SK-N-SH (cell line): Measurements from ENCODE around the gene LYSMD4. TPM values are rescaled to one million over a fixed set of nuclear protein-coding genes. Genes with fewer than 3 reads are reported as not detected.

Experiments
- CTCF ChIA-PET: fragments of 300-600, 350-600 bp; formaldehyde crosslinking; extraction: SDS; loops from one replicate; lab custom pipeline; 2021; lab: Yijun Ruan, JAX
- POLR2A ChIA-PET: fragments of 350-600 bp; sonication (Branson Sonifier 250); formaldehyde crosslinking; extraction: SDS; loops from one replicate; lab custom pipeline; 2020; ENCODE audit warnings: antibody characterized with exemption, inconsistent platforms; lab: Yijun Ruan, JAX
- DNase-seq: peaks from one replicate; pipeline ENCODE4 v3.0.0; 2012
- H2AFZ ChIP-seq: fragments of 200-600 bp; sonication (generic); 2 replicates; pipeline ENCODE4 v1.8.1; 2016; ENCODE audit warnings: antibody characterized with exemption, mild to moderate bottlenecking, low read depth
- H3F3A ChIP-seq: fragments of 200-600 bp; sonication (generic); replicated peaks from 2 replicates; pipeline ENCODE3; 2016; ENCODE audit warnings: antibody characterized with exemption, mild to moderate bottlenecking; ENCODE audit not compliant: insufficient read depth
- H3K27ac ChIP-seq, 2 experiments: fragments of 200-500 bp in 1 of 2; fragments of 200-600 bp in 1 of 2; sonication (Bioruptor generic) in 1 of 2; sonication (generic), shearing (Covaris generic) in 1 of 2; 2 replicates each; pipeline versions ENCODE4 v1.5.1 to v1.6.1; 2014 to 2016; ENCODE audit warnings: low read depth in 2 of 2, inconsistent platforms in 1 of 2, low read length in 1 of 2, mild to moderate bottlenecking in 1 of 2, mixed read lengths in 1 of 2
- H3K27me3 ChIP-seq: fragments of 200-600 bp; sonication (generic), shearing (Covaris generic); 2 replicates; pipeline ENCODE4 v1.6.1; 2016; ENCODE audit warnings: mixed run types; ENCODE audit not compliant: insufficient read depth
- H3K36me3 ChIP-seq, 2 experiments: fragments of 200-500 bp in 1 of 2; fragments of 200-600 bp in 1 of 2; sonication (Bioruptor generic) in 1 of 2; sonication (generic) in 1 of 2; replicated peaks in 1 of 2; 2 replicates each; pipeline versions ENCODE3 to v1.5.1; 2014 to 2016; ENCODE audit warnings: low read length in 1 of 2, mild to moderate bottlenecking in 1 of 2; ENCODE audit not compliant: insufficient read depth in 2 of 2, control insufficient read depth in 1 of 2
- H3K4me1 ChIP-seq, 2 experiments: fragments of 200-500 bp in 1 of 2; fragments of 200-600 bp in 1 of 2; sonication (Bioruptor generic) in 1 of 2; sonication (generic), shearing (Covaris generic) in 1 of 2; 2 replicates each; pipeline versions ENCODE4 v1.5.1 to v1.6.1; 2014 to 2016; ENCODE audit warnings: low read depth in 1 of 2, low read length in 1 of 2, mixed run types in 1 of 2; ENCODE audit not compliant: insufficient read depth in 2 of 2, control insufficient read depth in 1 of 2
- H3K4me2 ChIP-seq: fragments of 200-600 bp; sonication (generic), shearing (Covaris generic); 2 replicates; pipeline ENCODE4 v1.6.1; 2017; ENCODE audit warnings: mixed run types
- H3K4me3 ChIP-seq, 2 experiments: fragments of 200-500 bp in 1 of 2; fragments of 200-600 bp in 1 of 2; sonication (Bioruptor generic) in 1 of 2; sonication (generic), shearing (Covaris generic) in 1 of 2; 2 replicates each; pipeline versions ENCODE4 v1.5.1 to v1.8.1; 2014 to 2016; ENCODE audit warnings: low read depth in 2 of 2, inconsistent platforms in 1 of 2, low read length in 1 of 2, mild to moderate bottlenecking in 1 of 2, mixed read lengths in 1 of 2, moderate library complexity in 1 of 2
- H3K79me2 ChIP-seq: fragments of 200-600 bp; sonication (generic); 2 replicates; pipeline ENCODE4 v1.8.1; 2017; ENCODE audit warnings: mild to moderate bottlenecking; ENCODE audit not compliant: insufficient read depth
- H3K9ac ChIP-seq: fragments of 200-600 bp; sonication (generic); 2 replicates; pipeline ENCODE4 v1.6.1; 2017; ENCODE audit warnings: mixed run types
- H3K9me2 ChIP-seq: fragments of 200-600 bp; sonication (generic); 2 replicates; pipeline ENCODE4 v1.6.1; 2017; ENCODE audit warnings: mixed run types
- H3K9me3 ChIP-seq: fragments of 200-600 bp; sonication (generic); 2 replicates; pipeline ENCODE4 v1.6.1; 2017; ENCODE audit warnings: mixed run types, mild to moderate bottlenecking, moderate library complexity
- H4K20me1 ChIP-seq: fragments of 200-600 bp; sonication (generic); 2 replicates; pipeline ENCODE4 v1.6.1; 2017; ENCODE audit warnings: mild to moderate bottlenecking, mixed run types; ENCODE audit not compliant: insufficient read depth
- EZH2phosphoT487 ChIP-seq: fragments of 200-600 bp; sonication (generic); IDR thresholded peaks from 2 replicates; pipeline ENCODE4 v1.6.1; 2017; ENCODE audit warnings: low read depth, mixed run types, mild to moderate bottlenecking, antibody characterized with exemption, moderate library complexity, borderline replicate concordance
- FOSL2 ChIP-seq: IDR thresholded peaks from 2 replicates; pipeline ENCODE4 v1.4.0; 2012; ENCODE audit warnings: low read depth, mild to moderate bottlenecking, moderate library complexity, borderline replicate concordance
- FOXJ3 ChIP-seq: sonication (generic); formaldehyde crosslinking; IDR thresholded peaks from 2 replicates; pipeline ENCODE4 v1.5.1; 2020; ENCODE audit warnings: mild to moderate bottlenecking, missing genetic modification reagents
- FOXM1 ChIP-seq: IDR thresholded peaks from 2 replicates; pipeline ENCODE4 v1.4.0; 2012; ENCODE audit warnings: low read depth, mild to moderate bottlenecking
- GABPA ChIP-seq: IDR thresholded peaks from 2 replicates; pipeline ENCODE4 v1.4.0; 2012; ENCODE audit warnings: low read depth, mild to moderate bottlenecking
- JUND ChIP-seq: IDR thresholded peaks from 2 replicates; pipeline ENCODE4 v1.4.0; 2012
- MXI1 ChIP-seq: IDR thresholded peaks from 2 replicates; pipeline ENCODE4 v1.6.1; 2012; ENCODE audit warnings: mild to moderate bottlenecking, low read depth, low read length, improper control_type of control experiment
- NFIC ChIP-seq: IDR thresholded peaks from 2 replicates; pipeline ENCODE4 v1.4.0; 2012; ENCODE audit warnings: borderline replicate concordance
- NRF1 ChIP-seq: IDR thresholded peaks from 2 replicates; pipeline ENCODE4 v1.6.1; 2012; ENCODE audit warnings: low read depth, mild to moderate bottlenecking, low read length
- POLR2AphosphoS5 ChIP-seq: IDR thresholded peaks from 2 replicates; pipeline ENCODE4 v1.6.1; 2012; ENCODE audit warnings: low read depth, low read length
- RXRA ChIP-seq: IDR thresholded peaks from 2 replicates; pipeline ENCODE4 v1.4.0; 2012; ENCODE audit warnings: low read depth, mild to moderate bottlenecking, borderline replicate concordance
- SIN3A ChIP-seq: IDR thresholded peaks from 2 replicates; pipeline ENCODE4 v1.6.1; 2012; ENCODE audit warnings: low read depth, mild to moderate bottlenecking, low read length, moderate library complexity, borderline replicate concordance
- TCF12 ChIP-seq: IDR thresholded peaks from 2 replicates; pipeline ENCODE4 v1.4.0; 2012
- TEAD4 ChIP-seq: IDR thresholded peaks from 2 replicates; pipeline ENCODE4 v1.4.0; 2012; ENCODE audit warnings: mild to moderate bottlenecking, borderline replicate concordance; ENCODE audit not compliant: insufficient read depth
- USF1 ChIP-seq: IDR thresholded peaks from 2 replicates; pipeline ENCODE4 v1.4.0; 2012; ENCODE audit warnings: low read depth, borderline replicate concordance
- ZBTB33 ChIP-seq: IDR thresholded peaks from 2 replicates; pipeline ENCODE4 v1.4.0; 2012; ENCODE audit warnings: low read depth, borderline replicate concordance
- WGBS: methylation state at CpG from one replicate; pipeline ENCODE4 v1.1.6; 2017; ENCODE audit warnings: low lambda C conversion rate; 5-methylcytosine and 5-hydroxymethylcytosine counted together
- polyA plus RNA-seq, 3 experiments: library from polyadenylated mRNA; depleted of rRNA; stranded (reverse); fragments of >200 nt; gene quantifications; 2 replicates each; pipeline ENCODE4 v1.2.3, GENCODE V29; 2012
- TF ChIP-seq, protein P1 (sequence below): fragments of 200-600 bp; sonication (generic); IDR thresholded peaks from 2 replicates; pipeline ENCODE4 v1.6.1; 2017; ENCODE audit warnings: antibody characterized with exemption, mild to moderate bottlenecking, moderate library complexity
- TF ChIP-seq, protein P2 (sequence below): IDR thresholded peaks from 2 replicates; pipeline ENCODE4 v1.4.0; 2012; ENCODE audit warnings: low read depth

Gene LYSMD4
- polyA plus RNA-seq, 1 of the 3 experiments (the other 2 are of a cell fraction): 6.1 TPM

GRCh38 chr15:99727733-99728132 lies 5.5 kb downstream of the LYSMD4 start (continued):
- TF ChIP-seq USF1 (no peak), JUND (no peak), FOSL2 (no peak), FOXM1 (no peak), FOXJ3 (CRISPR knock-in tag) (no peak)

DNA sequence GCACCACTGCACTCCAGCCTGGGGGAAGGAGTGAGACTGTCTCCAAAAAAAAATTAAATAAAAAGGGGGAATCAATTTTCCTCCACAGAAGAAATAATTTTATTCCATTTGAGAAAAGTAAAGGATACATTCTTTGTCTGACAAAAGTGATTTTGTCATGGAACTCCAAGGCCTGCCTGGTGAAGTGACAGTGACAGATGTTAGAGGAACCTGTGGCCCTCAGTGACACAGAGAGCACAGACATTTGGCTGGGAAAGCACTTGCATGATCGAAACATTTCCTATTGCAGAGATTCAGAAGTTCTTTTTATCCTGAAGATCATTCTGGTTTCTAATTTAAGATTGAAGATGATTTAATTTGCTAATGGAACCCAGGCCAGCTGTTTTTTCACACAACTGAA lies 5.9 kb downstream of the LYSMD4 start:
- Histone ChIP-seq H4K20me1 (no peaks in the 10 kb centered on the region), H3K9me2 (no peaks in the 10 kb centered on the region), H3K36me3 (no peaks in the 10 kb centered on the region)
- CTCF ChIA-PET: no interaction called here
- TF ChIP-seq TEAD4 (no peak), TCF12 (no peak), NRF1 (no peak), FOXM1 (no peak), MXI1 (no peak), ZBTB33 (no peak), EZH2phosphoT487 (no peak), SIN3A (no peak), POLR2AphosphoS5 (no peak), FOXJ3 (CRISPR knock-in tag) (no peak), NFIC (no peak), RXRA (no peak), GABPA (no peak)
- TF ChIP-seq, protein P1, sequence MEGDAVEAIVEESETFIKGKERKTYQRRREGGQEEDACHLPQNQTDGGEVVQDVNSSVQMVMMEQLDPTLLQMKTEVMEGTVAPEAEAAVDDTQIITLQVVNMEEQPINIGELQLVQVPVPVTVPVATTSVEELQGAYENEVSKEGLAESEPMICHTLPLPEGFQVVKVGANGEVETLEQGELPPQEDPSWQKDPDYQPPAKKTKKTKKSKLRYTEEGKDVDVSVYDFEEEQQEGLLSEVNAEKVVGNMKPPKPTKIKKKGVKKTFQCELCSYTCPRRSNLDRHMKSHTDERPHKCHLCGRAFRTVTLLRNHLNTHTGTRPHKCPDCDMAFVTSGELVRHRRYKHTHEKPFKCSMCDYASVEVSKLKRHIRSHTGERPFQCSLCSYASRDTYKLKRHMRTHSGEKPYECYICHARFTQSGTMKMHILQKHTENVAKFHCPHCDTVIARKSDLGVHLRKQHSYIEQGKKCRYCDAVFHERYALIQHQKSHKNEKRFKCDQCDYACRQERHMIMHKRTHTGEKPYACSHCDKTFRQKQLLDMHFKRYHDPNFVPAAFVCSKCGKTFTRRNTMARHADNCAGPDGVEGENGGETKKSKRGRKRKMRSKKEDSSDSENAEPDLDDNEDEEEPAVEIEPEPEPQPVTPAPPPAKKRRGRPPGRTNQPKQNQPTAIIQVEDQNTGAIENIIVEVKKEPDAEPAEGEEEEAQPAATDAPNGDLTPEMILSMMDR: no peak
- TF ChIP-seq, protein P2, sequence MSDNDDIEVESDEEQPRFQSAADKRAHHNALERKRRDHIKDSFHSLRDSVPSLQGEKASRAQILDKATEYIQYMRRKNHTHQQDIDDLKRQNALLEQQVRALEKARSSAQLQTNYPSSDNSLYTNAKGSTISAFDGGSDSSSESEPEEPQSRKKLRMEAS: no peak
- TF ChIP-seq, all 33 proteins: peak for 0
- Histone ChIP-seq H3K9me3 (no peaks in the 10 kb centered on the region), H3K79me2 (no peaks in the 10 kb centered on the region), H2AFZ (no peak overlapping the region), H3F3A (no peaks in the 10 kb centered on the region), H3K4me2 (no peak overlapping the region), H3K4me1 (peaks cover 0 to 10% of the 10 kb centered on the region in 2 experiments; a peak in 1 of 4 replicates), H3K27ac (no peak overlapping the region), H3K27me3 (no peaks in the 10 kb centered on the region), H3K4me3 (no peak overlapping the region), H3K9ac (no peak overlapping the region)
- DNase-seq: no peak
- POLR2A ChIA-PET: no interaction called here
- 69% methylated on average over 1 of the region's 1 CpG for WGBS
